HG03135 (cell line): ENCODE measurements around the gene TPI1.
A peak's percentile ranks its signal among the peaks of the same experiment; 100 is the strongest.
"Not testable (repeated sequence)": the region's sequence is repeated elsewhere in the genome, so short reads cannot be mapped to it uniquely, and the experiment has no call there.

Experiments used
- ATAC-seq: cut with Tn5 transposase; IDR thresholded peaks from one replicate; pipeline ENCODE4 v1.9.1; 2021; ENCODE audit warnings: mild to moderate bottlenecking, moderate library complexity; ENCODE audit not compliant: unreplicated experiment

TPI1 gene

GRCh38 chr12:6846316-6846869 lies 20.9 kb upstream of the TPI1 start:
- no peak for ATAC-seq

DNA sequence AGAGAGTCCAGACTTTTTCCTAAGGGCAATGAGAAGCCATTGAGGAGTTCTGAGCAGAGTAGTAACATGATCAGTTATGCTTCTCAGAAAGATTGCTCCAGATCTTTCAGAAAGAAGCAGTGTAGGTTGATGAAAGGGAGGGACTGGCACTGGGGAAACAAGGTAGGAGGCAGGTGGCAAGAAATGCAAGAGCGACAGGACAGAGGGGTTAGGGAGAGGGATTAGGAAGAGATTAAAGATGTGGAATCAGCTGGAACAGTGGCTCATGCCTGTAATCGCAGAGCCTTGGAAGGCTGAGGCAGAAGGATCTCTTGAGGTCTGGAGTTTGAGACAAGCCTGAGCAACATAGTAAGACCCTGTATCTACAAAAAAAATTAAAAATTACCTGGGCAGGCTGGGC lies 19.7 kb upstream of the TPI1 start:
- no peak for ATAC-seq

GRCh38 chr12:6849427-6849826 lies 17.9 kb upstream of the TPI1 start:
- ATAC-seq: no peak

GRCh38 chr12:6849976-6850560 lies 17.3 kb upstream of the TPI1 start:
- no peak for ATAC-seq

DNA sequence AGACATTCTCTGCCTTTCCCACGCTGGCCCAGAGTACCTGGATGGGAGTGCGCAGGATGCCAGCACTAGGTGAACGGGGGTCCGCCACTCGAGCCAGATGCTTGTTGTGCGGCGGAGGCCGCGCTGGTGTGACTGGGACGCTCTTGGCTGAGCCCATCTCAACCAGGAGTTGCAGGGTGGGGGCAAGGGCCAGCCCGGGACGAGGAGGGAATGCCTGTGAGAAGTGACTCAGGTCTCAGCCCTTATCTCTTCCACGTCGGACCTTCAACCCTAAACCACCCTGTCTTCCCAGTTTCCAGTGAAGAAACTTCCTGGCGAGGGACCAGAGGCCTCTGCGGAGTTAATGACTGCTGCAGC lies 16.6 kb upstream of the TPI1 start:
- no peak for ATAC-seq

DNA sequence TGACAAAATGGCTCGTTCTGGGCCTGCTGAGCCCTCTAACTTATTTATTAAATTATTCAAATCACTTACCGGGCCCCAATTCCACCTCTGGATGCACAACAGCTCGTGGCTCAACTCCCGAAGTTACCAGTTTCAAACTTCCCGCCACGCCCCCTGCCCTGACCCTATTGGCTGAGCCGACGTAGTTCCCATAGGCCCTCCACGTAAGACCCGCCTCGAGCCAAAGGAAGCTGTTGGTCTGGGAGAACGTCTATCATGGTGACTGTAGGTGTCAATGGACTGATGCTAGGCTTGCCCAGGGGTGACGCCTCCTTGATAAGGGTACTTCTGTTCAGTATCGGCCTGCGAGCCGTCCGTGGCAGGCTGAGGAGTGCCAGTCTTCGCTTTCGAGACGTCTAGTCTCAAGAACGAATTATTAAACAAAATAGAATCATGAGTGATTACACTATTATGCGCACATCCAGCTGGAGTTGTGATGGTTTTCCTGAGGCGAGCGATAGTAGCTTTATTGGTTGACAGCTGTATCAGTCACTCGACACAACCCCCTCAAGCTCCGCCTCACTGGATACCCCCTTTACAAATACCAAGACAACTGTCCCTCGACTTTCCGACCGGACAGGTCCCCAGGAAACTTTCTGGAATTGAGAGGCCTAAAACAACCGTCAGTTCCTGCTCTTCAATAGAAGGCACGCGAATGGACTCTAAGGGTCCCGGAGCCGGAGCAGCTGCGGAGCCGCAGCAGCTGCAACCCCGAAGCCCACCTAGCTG lies 16.0 kb upstream of the TPI1 start, which contains the start of gene CDCA3:
Gene CDCA3 (minus strand): TSS at position 134 of the 768 bp plus-strand sequence. CDS start 334 bp downstream, outside the sequence.
- ATAC-seq: peak; percentile 56

- ATAC-seq: peak; percentile 70
Observed at GRCh38 chr12:6851921-6852650, 15.2 kb upstream of the TPI1 start, which contains the start of gene USP5. Gene USP5, plus strand, starts transcription at chr12:6852150. Its CDS starts 30 bp downstream, at chr12:6852180.

DNA sequence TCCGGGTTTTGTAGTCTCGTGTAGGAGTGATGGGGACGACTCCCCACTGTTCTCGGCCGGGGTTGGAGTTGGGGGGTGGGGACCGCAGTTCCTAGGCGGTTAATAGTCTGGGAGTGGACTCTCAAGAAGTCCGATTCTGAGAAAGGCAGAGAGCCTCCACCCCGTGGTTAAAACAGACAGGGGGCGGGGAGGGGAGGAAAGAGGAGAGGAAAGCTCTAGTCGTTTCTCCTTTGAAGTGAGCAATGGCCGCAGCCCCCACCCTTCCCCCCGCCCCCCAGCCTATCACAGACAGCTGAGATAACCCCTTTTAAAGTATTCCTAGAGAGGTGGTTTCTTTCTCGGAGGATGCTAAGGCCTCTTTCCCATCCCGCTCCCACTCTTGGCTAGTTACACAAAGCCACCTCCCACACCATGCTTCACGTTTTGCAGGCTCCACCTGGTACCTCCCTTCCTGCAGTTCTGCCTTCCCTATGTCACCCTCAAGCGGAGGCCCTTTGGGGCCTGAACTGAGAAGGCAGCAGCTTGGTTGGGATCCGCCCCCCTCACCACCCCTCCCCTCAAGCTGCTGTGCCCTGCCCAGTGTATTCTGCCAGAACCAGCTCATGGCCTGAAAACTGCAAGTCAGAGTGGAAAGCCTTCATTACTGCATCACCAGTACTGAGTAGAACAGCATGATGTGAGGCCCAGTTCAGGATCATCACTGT lies 14.5 kb upstream of the TPI1 start:
- no peak for ATAC-seq

DNA sequence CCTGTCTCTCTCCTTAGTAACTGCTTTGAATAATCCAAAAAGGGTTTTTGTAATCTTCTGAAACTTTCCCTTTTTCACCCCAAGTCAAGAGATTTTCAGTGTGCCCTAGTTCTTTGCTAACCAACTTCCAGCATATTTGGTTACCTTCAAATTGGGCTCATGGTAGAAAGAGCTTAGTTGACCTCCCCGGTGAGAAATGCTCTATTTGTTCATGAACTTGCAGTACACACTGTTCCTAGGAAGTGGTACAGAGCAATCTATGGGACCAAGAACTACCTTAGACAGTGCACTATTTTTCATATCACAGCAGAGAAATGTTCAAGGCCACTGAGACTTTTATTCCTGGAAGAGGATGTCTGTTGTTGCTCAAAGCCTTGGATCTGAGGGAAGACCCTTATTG lies 13.7 kb upstream of the TPI1 start:
- no peak for ATAC-seq

GRCh38 chr12:6854036-6854435 lies 13.3 kb upstream of the TPI1 start:
- ATAC-seq: no peak

GRCh38 chr12:6855322-6855721 lies 12.0 kb upstream of the TPI1 start:
- ATAC-seq: no peak

DNA sequence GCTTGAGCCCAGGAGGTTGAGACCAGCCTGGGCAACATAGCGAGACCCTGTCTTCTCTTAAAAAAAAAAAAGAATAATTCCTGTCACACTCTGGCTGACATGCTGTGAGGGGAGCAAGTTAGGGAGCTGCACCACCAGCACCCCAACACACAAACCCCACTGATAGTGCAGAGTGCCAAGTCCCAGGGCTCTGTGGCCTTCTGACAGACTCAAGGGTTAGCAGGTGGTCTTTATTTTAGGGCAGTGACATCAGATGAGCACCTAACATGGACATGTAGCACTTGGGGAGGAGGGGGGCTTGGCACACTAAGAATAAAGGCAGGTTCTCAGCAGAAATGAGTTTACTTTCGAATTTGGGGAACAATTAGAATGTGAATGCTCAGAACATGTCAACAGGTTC lies 8.5 kb upstream of the TPI1 start:
- ATAC-seq: no peak

GRCh38 chr12:6860116-6860515 lies 7.2 kb upstream of the TPI1 start:
- no peak for ATAC-seq

DNA sequence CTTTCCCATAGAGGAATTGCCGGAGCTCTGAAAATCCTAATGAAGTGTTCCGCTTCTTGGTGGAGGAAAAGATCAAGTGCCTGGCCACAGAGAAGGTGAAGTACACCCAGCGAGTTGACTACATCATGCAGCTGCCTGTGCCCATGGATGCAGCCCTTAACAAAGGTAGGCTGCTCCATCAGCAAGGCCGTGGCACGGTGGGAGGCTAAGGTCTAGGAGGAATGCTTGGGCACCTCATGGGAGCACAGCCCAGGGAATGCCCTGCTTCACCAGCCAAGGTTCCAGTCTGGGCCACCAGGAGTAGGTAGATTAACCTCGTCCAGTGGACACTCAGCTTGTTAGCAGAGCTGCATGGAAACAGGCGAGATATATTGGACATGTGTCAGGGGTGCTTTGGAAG lies 6.4 kb upstream of the TPI1 start:
- ATAC-seq: no peak

GRCh38 chr12:6861391-6861790 lies 5.9 kb upstream of the TPI1 start:
- no peak for ATAC-seq

DNA sequence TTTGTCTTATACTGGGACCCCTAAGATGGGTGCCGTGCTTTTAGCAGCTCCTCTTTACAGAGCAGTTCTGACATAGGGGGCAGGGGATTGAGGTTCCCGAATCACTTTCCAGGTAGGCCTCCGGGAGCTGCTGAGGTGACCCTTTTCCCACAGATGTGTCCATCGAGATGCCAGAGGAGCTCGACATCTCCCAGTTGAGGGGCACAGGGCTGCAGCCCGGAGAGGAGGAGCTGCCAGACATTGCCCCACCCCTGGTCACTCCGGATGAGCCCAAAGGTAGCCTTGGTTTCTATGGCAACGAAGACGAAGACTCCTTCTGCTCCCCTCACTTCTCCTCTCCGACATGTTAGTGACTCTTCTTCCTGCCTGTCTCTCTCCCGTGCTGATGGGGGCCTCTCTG lies 4.3 kb upstream of the TPI1 start:
- ATAC-seq: no peak

- no peak for ATAC-seq
Observed at GRCh38 chr12:6863586-6864321, 3.6 kb upstream of the TPI1 start.

DNA sequence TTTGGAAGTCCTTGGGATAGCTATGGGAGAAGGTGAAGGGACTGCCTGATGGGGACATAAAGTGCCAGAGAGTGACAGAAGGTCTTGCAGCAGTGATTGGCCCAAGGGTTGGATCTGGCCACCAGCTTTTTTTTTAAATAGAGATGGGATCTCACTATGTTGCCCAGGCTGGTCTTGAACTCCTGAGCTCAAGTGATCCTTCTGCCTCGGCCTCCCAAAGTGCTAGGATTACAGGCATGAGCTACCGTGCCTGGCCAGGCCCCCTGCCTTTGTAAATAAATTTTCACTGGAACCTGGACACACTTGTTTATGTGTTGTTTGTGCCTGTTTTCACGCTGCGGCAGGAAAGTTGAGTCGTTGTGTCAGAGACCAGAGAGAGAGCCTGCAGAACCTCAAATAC lies 2.0 kb upstream of the TPI1 start:
- not testable (repeated sequence) for ATAC-seq

DNA sequence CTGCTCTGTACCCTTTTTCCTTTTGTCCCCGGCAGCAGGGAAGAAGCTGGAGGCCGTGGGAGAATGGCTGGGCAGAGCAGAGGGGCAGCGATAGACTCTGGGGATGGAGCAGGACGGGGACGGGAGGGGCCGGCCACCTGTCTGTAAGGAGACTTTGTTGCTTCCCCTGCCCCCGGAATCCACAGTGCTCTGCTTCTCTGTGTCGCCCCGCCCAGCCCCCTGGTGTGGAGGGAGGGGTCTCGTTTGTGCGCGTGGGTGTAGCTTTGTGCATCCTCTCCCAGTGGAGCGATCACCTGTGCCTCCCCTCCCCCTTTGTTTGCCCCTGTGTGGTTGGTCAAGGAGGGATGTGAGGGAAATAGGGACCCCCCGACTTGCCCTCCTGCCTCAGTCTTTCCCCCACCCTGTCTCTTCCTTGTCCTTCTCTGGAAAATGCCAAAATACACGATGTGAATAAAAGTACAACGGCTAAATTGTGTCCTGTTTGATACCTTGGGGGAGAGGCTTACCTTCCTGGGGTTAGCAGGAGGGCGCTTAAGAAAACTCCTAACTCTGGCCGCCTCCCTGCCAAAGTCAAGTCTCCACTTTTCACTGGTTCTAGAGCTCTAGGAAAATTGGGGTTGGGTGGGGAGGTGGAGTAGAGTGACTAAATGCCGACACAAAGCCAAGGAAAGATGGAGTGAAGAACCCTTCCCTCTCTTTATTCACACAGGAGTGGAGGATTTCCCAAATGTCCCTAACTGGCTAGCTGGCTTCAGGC lies 990 bp upstream of the TPI1 start:
- no peak for ATAC-seq
